ENCODE measurements around the gene RAD51D.

GRCh38 chr17:35086164-35086563, 33.5 kb downstream of the RAD51D start:
- TF ChIP-seq EZH2 (IDR thresholded peaks at IDR 0.05; ENCODE audit: low read length) (no peak), CTCF (optimal IDR thresholded peaks at IDR 0.05 in 1 of 3, IDR thresholded peaks at IDR 0.05 in 1 of 3, conservative IDR thresholded peaks at IDR 0.05 in 1 of 3; ENCODE audit: extremely low read depth in 1 of 3, insufficient read depth in 2 of 3, low read length in 3 of 3) (no peak)

Data from keratinocyte (primary cell).